NCI-H2196 treated with DMSO at 0.1 percent for 48 hours (cell line): Measurements from ENCODE around the gene ZNF865.
"Not testable (repeated sequence)": the region's sequence is repeated elsewhere in the genome, so short reads cannot be mapped to it uniquely, and the experiment has no call there.

Experiments
- DNase-seq: peaks from one replicate; lab custom pipeline; 2025; ENCODE audit not compliant: unreplicated experiment; lab: John Stamatoyannopoulos, UW

Gene ZNF865

DNA sequence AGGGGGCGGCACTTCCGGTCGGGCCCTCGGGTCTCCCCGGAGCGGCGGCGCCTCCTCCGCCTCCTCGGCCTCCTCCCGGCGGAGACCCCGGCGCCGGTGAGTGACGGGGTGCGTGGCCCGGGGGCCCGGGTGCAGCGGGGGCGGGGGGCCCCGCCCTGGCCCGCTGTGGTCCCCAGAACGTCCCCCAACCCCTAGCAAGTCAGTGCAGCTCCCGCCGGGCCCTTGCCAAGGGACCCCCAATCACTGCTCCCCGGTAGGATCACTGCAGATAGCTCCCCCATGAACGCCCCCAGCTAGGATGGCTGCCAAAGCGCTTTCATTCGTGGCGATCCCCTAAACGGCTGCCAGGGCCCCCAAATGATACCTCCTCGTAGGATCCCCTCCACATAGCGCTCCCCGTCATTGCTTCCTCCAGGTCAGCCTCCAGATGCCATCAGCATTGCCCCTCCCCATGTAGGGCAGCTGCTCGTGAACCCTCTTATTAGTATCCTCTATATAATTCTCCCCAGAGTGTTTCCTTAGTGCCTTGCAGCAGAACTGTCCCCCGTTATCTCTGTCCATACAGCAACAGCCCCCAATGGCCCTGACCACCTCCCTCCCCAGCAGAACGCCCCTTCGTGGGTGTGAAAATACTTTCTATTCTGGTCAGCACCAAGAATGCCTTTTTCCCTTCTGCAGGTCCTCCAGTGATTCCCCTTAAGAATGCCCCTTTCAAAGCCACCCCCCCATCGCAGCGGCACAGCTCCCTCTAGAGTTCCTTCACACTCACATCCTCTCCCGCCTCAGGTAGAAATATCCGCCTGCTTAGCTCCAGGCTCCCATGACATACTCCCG is at the start of gene ZNF865:
ZNF865 (plus strand) TSS at position 11 of the 834 bp plus-strand sequence. CDS start 7,972 bp downstream, outside the sequence.
- DNase-seq, result peak; percentile 78

DNA sequence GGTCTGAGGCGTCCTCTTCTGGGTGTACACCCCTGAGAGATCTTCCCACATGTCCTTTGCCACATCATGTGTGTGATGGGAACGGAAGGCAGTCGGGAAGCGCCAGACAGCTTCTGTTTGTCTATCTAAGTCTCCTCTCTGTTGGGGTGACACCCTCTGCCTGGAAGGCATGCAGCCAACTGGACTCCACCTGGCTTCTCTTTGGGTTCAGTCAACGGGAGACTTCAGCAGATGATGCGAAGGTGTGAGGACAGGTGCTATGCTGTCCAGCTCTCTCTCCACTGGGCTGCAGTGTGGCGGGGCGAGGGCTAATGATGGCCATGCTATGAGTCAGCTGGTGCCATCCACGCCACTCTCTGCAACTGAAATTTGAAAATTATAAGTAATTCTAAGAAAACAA is 45.8 kb upstream of the ZNF865 start:
- no peak for DNase-seq

DNA sequence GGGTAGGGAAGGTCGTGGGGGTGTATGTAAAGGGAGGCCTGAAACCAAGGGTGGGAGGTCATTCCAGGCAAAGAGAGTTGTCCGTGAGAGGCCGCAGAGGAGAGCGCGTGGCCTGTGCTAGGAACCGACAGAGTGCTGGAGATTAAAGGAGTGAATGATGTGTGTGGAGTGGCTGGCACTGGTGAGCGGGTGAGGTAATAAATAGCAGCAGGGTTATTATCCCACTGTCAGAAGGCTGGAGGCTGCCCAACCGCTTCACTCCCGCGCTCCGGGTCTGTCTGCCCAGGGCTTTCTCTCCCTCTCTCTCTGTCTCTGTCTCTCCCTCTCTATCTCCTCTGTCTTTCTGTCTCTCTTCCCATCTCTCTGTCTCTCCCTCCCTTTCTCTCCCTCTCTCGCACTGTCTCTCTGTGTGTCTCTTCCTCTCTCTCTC is 42.2 kb upstream of the ZNF865 start:
- no peak for DNase-seq

DNA sequence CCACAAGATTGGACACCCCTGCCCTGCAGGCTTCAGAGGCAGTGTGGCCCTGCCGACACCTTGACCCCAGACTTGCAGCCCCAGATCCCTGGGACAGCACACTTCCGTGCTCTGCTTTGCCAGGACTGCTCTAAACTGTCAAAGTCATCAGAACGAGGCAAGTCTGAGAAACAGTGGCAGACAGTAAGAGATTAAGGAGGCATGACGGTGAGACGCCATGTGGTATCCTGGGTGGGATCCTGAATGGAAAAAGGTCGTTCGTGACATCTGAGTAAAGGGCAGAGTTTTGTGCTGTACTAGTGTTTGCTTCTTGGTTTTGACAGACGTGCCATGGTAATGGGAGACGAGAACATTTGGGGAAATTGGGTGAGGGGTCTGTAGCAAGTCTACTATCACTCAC is 38.6 kb upstream of the ZNF865 start:
- no peak for DNase-seq

DNA sequence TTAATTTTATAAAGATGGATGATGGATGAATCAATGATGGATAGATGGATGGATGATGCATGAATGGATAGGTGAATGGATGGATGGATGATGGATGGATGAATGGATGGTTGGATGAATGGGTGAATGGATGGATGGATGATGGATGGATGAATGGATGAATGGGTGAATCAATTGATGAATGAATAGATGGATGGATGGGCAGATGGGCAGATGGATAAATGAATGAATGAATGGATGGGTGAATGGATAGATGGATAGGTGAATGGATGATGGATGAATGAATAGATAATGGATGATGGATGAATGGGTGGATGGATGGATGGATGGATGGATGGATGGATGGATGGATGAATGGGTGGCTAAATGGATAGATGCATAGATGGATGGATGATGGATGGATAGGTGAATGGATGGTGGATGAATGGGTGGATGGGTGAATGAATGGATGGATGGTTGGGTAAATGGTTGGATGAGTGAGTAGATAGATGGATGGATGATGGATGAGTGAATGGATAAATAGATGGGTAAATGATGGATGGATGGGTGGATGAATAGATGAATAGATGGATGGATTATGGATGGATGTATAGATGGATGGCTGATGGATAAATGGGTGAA is 37.6 kb upstream of the ZNF865 start:
- DNase-seq, result no peak

DNA sequence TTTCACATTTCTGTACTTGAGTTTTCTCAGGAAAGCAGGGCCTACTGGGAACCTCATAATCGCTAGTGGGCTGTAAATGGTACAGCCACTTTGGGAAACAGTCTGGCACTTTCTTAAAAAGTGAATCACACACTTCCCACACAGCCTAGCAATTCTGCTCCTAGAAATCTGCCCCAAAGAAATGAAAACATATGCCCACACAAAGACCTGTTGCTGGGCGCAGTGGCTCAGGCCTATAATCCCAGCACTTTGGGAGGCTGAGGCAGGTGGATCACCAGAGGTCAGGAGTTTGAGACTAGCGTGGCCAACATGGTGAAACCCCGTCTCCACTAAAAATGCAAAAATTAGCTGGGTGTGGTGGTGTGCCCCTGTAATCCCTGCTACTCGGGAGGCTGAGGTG is 36.0 kb upstream of the ZNF865 start:
- not testable (repeated sequence) for DNase-seq

DNA sequence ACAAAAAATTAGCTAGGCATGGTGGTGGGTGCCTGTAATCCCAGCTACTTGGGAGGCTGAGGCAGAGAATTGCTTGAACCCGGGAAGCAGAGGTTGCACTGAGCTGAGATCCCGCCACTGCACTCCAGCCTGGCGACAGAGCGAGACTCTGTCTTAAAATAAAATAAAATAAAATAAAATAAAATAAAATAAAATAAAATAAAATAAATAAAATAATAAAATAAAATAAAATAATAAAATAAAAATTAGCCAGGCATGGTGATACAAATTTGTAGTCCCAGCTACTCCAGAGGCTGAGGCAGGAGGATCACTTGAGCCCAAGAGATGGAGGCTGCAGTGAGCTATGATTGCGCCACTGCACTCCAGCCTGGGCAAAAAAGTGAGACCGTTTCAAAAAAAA is 31.5 kb upstream of the ZNF865 start:
- DNase-seq, result not testable (repeated sequence)

DNA sequence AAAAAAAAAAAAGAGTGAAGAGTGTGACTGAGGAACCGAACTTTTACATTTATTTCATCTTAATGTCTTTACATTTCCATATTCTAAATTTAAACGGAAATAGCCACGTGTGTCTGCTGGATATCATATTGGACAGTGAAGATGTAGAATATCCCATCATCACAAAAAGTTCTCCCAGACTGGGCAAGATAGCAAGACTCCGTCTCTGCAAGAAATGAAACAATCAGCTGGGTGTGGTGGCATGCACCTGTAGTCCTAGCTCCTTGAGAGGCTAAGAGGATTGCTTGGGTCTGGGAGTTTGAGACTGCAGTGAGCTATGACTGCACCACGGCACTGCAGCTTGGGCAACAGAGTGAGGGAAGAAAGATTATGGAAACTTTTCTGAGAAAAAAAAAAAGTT is 28.7 kb upstream of the ZNF865 start:
- DNase-seq, result no peak

DNA sequence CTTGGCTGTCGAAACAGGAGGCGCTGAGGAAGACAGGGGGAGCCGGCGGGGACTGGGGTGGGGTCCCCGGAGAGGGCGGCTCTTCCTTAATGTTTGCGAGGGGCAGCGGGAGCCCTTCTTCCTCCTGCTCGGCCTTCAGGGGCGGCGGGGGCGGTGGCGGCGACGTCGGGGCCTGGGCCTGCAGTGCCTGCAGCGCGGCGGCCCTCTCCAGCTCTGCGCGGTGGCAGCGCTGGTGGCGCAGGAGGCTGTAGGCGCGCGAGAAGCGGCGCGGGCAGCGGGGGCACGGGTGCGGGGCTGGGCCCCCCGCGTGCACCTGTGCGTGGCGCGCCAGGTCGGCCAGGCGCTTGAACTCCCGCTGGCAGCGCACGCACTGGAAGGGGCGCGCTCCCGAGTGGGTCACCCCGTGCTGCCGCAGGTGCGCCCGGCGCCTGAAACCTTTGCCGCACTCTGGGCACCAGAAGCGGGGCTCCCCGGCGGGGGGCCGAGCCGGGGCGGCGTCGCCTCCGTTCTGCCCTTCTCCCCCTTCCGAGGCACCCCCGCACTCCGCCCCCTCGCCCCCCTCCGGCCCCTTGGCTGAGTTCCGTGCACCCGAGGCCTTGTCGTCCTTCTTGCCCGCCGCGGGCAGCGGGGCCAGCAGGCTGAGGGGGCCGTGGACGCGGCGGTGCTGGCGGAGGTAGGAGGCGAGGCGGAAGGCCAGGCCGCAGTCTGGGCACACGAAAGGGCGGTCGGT is 27.3 kb upstream of the ZNF865 start:
- DNase-seq, result no peak

DNA sequence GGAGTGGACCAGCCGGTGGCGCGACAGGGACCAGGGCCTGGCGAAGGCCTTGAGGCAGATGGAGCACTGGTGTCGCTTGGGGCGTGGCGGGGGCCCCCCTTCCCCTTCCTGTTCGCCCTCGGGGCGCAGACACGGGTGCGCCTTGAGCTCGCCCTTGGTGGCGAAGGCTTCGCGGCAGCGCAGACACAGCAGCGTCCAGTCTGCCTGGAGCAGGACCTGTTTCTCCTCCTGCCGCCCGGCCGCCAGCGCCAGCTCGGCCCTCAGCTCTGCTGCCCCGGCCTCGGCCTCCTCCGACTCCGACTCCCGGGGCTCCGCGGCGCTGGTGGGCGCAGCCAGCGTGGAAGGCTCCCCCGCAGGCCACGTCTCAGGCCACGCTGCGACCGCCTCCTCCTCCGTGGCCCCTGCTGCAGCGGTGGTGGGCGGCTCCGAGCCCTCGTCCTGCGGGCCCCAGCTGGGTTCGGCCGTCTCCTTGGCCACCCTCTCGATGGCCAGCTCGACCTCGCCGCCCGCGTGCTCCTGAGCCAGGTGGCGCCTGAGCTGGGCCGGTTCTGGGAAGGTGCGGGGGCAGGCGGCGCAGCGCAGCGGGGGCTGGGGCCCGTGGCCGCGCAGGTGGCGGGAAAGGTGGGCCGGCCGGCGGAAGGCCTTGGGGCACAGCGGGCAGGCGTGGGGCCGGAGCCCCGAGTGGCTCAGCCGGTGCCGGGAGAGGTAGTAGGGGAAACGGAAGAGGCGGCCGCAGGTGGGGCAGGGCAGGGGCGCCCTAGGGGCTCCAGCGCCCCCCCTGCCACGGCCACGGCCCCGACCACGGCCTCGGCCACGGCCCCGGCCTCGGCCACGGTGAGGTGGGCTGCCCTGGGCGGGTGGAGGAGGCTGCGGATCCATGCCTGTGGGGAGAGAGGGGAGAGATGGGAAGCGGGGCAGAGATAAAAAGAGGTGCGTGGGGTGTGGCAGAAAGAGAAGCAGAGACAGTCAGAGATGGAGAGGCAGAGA is 26.4 kb upstream of the ZNF865 start:
- no peak for DNase-seq

DNA sequence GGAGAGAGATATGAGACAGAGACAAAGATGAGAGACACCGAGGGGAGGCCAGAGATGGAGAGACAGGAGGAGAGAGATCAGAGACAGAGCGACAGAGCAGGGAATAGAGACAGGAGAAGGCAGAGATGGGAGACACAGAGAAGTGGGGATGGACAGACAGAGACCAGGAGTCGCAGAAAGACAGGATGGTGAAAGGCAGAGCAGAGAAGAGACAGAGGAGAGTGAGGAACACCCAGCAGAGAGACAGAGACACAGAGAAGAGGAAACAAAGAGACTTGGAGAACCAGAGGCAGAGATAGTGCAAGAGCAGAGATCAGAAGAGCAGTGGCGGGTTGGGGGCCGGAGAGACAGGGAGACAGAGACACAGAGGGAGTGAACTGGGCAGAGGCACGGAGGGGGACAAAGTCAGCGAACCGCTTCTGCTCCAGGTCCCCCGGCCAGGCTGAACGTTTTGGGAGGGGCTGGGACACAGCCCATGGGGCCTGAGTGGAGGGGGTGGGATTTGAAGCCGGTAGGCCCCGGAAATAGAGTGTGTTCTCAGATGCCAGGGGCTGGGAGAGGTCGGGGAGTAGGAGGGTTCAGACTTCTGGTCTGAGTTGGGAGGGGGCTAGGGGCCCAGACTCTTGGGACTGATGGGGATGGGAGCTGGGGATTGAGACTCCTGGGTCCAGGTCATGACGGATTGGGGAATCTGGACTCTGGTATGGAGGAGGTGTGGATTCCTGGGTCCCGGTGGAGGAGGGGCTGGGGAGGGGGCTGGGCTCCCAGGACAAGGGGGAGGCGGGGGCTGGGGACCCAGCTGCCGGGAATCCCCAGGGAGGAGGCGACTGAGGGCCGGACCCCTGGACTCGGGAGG is 25.5 kb upstream of the ZNF865 start:
- no peak for DNase-seq

DNA sequence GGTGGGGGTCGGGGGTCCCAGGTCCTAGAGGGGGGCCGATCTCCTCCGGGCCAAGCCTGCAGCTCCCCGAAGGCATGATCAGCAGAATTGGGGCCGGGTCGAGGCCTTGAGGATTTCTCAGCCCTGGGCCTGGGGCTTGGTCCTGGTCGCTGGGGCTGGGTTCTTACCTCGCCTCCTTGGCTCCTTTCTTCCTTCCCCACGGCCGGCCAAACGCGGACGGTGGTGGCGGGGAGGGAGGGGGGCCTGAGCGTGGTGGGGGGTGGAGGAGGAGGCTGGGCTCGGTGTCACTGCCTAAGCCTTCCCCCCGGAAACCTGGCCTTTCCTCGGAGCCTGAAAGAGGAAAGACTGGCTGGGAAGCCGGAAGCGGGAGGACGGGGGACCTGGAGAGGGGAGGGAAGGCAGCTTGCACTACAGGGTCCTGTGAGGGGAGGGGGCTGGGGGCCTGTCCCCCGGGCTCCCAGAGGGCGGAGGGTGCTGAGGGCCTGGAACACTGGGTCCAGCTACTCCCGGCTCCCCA is 24.8 kb upstream of the ZNF865 start, which contains the start of gene ZNF579:
ZNF579 (minus strand) TSS at position 221 of the 517 bp plus-strand sequence. CDS start 1,209 bp downstream, outside the sequence.
- DNase-seq, result peak; percentile 78

DNA sequence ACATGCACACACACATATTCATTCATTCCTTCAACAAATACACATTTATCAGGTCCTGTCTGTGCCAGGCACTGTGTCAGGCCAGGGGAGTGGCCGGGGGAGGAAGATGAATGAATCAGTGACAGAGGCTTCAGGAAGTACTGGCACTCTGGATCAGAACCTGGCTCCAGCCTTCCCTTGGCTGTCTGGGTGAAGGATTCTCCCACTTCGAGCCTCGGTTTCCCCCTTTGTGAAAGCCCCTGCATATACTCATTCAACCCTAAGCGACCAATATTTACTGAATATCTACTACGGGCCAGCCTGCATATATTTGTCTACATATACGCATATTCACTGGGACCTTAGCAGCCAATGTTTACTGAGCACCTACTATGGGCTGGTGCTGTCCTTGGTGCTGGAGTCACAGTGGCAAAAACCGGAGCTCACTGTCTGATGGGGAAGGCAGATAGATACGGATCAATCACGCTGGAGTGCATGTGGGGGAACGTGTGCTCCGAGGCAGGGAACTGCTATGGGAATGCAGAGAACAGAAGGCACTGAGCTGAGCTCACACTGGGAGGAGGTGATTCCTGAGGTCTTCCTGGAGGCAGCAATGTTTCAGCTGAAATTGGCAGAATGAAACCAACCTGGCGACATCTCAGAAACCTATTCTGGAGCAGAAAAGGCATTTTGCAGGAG is 24.2 kb upstream of the ZNF865 start:
- no peak for DNase-seq

DNA sequence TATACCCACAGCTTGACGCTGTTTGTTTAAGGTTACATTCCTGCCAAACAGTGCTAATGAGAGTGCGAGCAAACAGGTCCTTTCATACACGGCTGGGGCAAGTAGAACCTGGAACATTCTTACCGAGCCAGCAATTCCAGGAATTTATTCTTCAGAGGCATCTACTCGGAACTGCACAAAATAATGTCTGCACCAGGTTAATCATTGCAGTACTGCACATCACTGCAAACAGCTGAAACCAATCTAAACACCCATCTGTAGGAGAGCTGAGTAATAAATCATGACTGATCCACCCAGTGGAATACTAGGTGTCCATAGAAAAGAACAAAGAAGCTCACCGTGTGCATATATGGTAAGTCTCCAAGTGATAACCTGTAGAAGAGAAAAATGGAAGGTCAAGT is 23.6 kb upstream of the ZNF865 start:
- peak; percentile 49 for DNase-seq

DNA sequence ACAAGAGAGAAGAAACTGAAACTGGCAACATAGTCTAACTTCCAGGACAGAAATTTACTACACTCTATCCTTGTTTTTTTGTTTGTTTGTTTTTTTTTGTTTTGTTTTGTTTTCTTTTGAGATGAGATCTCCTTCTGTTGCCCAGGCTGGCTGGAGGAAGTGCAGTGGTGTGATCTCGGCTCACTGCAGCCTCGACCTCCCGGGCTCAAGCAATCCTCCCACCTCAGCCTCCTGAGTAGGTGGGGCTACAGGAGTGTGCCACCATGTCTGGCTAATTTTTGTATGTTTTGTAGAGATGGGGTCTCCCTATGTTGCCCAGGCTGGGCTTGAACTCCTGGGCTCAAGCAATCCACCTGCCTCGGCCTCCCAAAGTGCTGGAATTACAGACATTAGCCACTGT is 23.2 kb upstream of the ZNF865 start:
- DNase-seq, result not testable (repeated sequence)

DNA sequence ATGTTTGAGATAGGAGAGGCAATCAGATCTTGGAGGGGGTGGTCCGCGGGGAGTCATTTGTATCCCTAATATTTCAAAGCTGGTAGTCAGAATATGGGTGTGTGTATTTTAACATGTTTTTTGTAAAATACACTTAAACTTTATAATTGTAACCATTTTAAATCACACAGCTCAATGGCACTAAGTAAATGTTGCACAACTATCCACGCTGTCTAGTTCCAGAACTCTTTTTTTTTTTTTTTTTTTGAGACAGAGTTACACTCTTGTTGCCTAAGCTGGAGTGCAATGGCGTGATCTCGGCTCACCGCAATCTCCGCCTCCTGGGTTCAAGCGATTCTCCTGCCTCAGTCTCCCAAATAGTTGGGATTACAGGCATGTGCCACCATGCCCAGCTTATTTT is 21.6 kb upstream of the ZNF865 start:
- DNase-seq, result not testable (repeated sequence)

DNA sequence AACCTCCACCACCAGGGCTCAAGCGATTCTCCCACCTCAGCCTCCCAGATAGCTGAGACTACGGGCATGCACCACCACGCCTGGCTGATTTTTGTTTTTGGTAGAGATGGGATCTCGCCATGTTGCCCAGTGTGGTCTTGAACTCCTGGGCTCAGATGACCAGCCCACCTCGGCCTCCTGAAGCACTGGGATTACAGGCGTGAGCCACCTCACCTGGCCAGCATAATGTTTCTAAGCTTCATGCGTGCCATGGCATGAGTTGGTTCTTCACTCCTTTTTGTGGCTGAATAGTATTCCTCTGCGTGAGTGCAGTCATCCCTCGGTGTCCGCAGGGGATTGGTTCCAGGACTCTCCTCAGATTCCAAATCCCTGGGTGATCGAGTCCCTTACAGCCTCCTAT is 20.6 kb upstream of the ZNF865 start:
- no peak for DNase-seq

DNA sequence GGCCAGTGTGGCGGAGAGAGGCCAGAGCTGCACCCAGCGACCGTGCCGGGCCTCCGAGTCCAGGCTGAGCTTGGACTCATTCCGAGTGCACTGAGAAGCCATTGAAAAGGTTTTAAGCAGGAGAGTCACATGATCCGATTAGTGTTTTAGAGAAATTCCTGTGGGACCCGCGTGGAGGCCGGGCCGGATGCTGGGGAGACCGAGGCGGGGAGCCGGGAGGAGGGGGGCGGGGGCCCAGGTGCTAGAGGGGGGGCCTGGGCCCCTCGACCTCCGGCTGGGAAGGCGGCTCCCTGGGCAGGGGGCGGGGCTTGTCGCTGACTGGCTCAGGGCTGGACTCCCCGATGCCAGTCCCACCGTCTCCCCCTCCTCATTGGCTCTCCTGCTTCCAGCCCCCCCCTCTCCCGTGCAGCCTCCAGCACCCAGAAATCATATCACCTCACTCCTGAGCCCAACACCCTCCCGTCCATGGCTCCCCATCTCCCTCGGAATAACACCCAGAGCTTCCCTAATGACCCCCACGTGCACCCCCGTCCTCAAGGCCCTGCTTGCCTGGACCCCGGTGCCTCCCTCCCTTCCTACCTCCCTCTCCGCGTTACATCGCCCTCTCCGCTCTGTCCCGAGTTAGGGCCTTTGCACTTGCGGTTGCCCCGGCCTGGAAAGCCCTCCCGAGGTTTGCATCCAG is 19.6 kb upstream of the ZNF865 start:
- peak; percentile 51 for DNase-seq
